SU-DHL-6 (cell line): ENCODE data around the gene CERS1.
A peak's percentile ranks its signal among the peaks of the same experiment; 100 is the strongest.

ENCODE experiments used
- H2AFZ ChIP-seq: fragments of 200-600 bp; sonication (generic); 2 replicates; pipeline ENCODE4 v1.6.1; 2014; ENCODE audit warnings: low read depth, mild to moderate bottlenecking, moderate library complexity, mixed read lengths, antibody characterized with exemption, low read length; ENCODE audit not compliant: severe bottlenecking
- H3F3A ChIP-seq: fragments of 200-600 bp; shearing (Covaris generic); 2 replicates; pipeline ENCODE4 v1.6.0; 2016; ENCODE audit warnings: antibody characterized with exemption, mild to moderate bottlenecking; ENCODE audit not compliant: insufficient read depth
- H3K27ac ChIP-seq: fragments of 200-600 bp; sonication (generic); 2 replicates; pipeline ENCODE4 v1.5.1; 2016; ENCODE audit warnings: low read depth, mild to moderate bottlenecking, low read length, moderate library complexity, mixed read lengths
- H3K27me3 ChIP-seq: fragments of 200-600 bp; sonication (generic), shearing (Covaris generic); 2 replicates; pipeline ENCODE4 v1.6.0; 2014; ENCODE audit warnings: mild to moderate bottlenecking, low read length
- H3K36me3 ChIP-seq: fragments of 200-600 bp; sonication (generic); 2 replicates; pipeline ENCODE4 v1.6.1; 2014; ENCODE audit warnings: mild to moderate bottlenecking, low read length, mixed read lengths
- H3K4me2 ChIP-seq: fragments of 300-600, 200-600 bp; shearing (Covaris generic), sonication (generic); 2 replicates; pipeline ENCODE4 v1.6.0; 2014; ENCODE audit warnings: low read length, low read depth, mild to moderate bottlenecking; ENCODE audit not compliant: poor library complexity, severe bottlenecking
- H3K4me3 ChIP-seq: fragments of 200-600 bp; sonication (generic); 2 replicates; pipeline ENCODE4 v1.5.1; 2014; ENCODE audit warnings: antibody characterized with exemption, low read length, mild to moderate bottlenecking, mixed read lengths; ENCODE audit not compliant: insufficient read depth, poor library complexity, severe bottlenecking
- H3K79me2 ChIP-seq: fragments of 200-600 bp; sonication (generic); 2 replicates; pipeline ENCODE4 v1.6.1; 2014; ENCODE audit warnings: mild to moderate bottlenecking, low read length, moderate library complexity; ENCODE audit not compliant: insufficient read depth
- H3K9ac ChIP-seq: fragments of 200-600 bp; sonication (generic); 2 replicates; pipeline ENCODE4 v1.7.0; 2014; ENCODE audit warnings: mild to moderate bottlenecking, low read length
- H3K9me2 ChIP-seq: fragments of 200-600 bp; sonication (generic); replicated peaks from 2 replicates; pipeline ENCODE4 v1.6.1; 2014; ENCODE audit warnings: low read length; ENCODE audit not compliant: insufficient read depth
- H3K9me3 ChIP-seq: fragments of 200-600 bp; sonication (generic); 2 replicates; pipeline ENCODE4 v1.6.1; 2014; ENCODE audit warnings: low read length, mixed read lengths; ENCODE audit not compliant: insufficient read depth
- H4K20me1 ChIP-seq: fragments of 200-600 bp; sonication (generic); 2 replicates; pipeline ENCODE4 v1.6.1; 2014; ENCODE audit warnings: low read depth, mild to moderate bottlenecking, antibody characterized with exemption, low read length, moderate library complexity, mixed read lengths
- EZH2phosphoT487 ChIP-seq: fragments of 200-600 bp; sonication (generic), shearing (Covaris generic); conservative IDR thresholded peaks from 2 replicates; pipeline ENCODE4 v1.6.1; 2018; ENCODE audit warnings: mild to moderate bottlenecking, antibody characterized with exemption, low read length, moderate library complexity, mixed read lengths
- TF ChIP-seq, protein P1 (sequence below): fragments of 200-600 bp; sonication (generic); IDR thresholded peaks from one replicate; pipeline ENCODE4 v1.5.1; 2017; ENCODE audit warnings: antibody characterized with exemption, mild to moderate bottlenecking, low read length, moderate library complexity; ENCODE audit not compliant: insufficient read depth, poor library complexity, severe bottlenecking

CERS1 gene

DNA sequence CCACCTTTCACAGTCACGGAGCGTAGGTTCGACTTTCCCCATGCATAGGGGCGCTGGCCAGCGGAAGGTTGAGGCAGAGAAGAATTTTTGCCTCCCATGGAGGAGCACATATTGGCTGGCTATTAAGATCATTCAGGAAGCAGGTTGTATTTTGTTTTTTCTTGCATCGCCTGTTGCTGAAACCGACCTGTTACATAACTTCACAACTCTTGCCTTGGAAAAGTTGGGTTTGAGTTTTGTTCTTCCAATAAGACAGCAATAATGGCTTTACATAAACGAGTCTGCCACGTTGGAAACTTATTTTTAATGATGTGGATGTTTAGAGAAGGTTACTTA, 62.8 kb downstream of the CERS1 start:
- Histone ChIP-seq H3K36me3 (peaks cover 17% of the 10 kb centered on the region), H3F3A (no peaks in the 10 kb centered on the region), H3K27ac (peak overlapping the region; percentile 84), H3K4me2 (peak overlapping the region; percentile 91), H3K4me3 (peak overlapping the region; percentile 83), H4K20me1 (peaks cover 41% of the 10 kb centered on the region), H3K27me3 (no peaks in the 10 kb centered on the region), H3K9ac (peak overlapping the region; percentile 87), H3K9me3 (no peaks in the 10 kb centered on the region), H2AFZ (no peak overlapping the region), H3K79me2 (peaks cover 58% of the 10 kb centered on the region), H3K9me2 (no peaks in the 10 kb centered on the region)
- TF ChIP-seq EZH2phosphoT487: no peak
- TF ChIP-seq, protein P1, sequence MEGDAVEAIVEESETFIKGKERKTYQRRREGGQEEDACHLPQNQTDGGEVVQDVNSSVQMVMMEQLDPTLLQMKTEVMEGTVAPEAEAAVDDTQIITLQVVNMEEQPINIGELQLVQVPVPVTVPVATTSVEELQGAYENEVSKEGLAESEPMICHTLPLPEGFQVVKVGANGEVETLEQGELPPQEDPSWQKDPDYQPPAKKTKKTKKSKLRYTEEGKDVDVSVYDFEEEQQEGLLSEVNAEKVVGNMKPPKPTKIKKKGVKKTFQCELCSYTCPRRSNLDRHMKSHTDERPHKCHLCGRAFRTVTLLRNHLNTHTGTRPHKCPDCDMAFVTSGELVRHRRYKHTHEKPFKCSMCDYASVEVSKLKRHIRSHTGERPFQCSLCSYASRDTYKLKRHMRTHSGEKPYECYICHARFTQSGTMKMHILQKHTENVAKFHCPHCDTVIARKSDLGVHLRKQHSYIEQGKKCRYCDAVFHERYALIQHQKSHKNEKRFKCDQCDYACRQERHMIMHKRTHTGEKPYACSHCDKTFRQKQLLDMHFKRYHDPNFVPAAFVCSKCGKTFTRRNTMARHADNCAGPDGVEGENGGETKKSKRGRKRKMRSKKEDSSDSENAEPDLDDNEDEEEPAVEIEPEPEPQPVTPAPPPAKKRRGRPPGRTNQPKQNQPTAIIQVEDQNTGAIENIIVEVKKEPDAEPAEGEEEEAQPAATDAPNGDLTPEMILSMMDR: no peak

DNA sequence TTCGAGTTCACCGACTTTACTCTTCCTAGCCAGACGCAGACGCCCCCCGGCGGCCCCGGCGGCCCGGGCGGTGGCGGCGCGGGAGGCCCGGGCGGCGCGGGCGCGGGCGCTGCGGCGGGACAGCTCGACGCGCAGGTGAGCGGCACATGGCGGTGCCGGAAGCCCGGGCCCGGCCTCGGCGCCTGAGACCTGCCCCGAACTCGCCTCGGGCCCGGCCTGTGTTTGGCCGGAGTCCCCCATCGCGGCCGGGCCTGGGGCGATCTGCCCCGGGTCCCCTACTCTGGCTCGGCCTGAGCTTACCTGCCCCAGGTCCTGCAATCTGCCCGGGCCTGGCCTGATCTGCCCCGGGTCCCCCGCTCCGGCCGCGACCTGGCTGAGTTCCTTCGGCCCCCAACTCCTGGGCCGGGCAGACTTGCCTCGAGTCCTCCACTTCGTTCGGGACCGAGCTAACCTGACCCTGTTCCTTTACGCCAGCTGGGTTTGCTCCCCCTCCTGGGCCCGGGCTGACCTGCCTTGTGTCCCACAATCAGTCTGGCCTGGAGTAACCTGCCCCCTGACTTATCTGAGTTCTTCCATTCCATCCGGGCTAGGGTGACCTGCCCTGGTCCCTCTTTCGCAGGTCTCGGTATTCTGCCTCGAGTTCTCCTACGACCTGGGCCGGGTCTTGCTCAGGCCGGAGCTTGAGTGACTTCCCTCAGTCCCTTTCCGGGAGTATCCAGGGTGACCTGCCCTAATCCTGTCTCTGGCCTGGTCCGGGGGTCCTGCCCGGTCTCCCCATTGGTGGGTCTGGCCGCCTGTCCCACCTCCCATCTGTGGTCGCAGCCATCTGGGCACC, 63.4 kb downstream of the CERS1 start:
- Histone ChIP-seq H3F3A (no peaks in the 10 kb centered on the region), H3K27ac (peak overlapping the region; percentile 84), H3K9me3 (no peaks in the 10 kb centered on the region), H3K36me3 (peaks cover 14% of the 10 kb centered on the region), H3K4me3 (peak overlapping the region; percentile 83), H3K9ac (peak overlapping the region; percentile 87), H2AFZ (no peak overlapping the region), H3K4me2 (peak overlapping the region; percentile 91), H3K27me3 (no peaks in the 10 kb centered on the region), H3K9me2 (no peaks in the 10 kb centered on the region), H3K79me2 (peaks cover 52% of the 10 kb centered on the region), H4K20me1 (peaks cover 38% of the 10 kb centered on the region)
- no peak for TF ChIP-seq EZH2phosphoT487
- TF ChIP-seq, protein P1: no peak

GRCh38 chr19:18831524-18832305, 64.2 kb downstream of the CERS1 start, which contains the start of gene UPF1:
TSS of gene UPF1 (plus strand) at chr19:18831959. CDS start at chr19:18832210, 251 bp downstream.
- peaks cover 44% of the 10 kb centered on the region for H3K79me2 ChIP-seq
- peak within 1 kb of the TSS; percentile 84 for H3K27ac ChIP-seq
- H3K9ac ChIP-seq: peak within 1 kb of the TSS; percentile 87
- H3K36me3 ChIP-seq: peaks cover 14% of the 10 kb centered on the region
- H3K9me3 ChIP-seq: peaks cover 4% of the 10 kb centered on the region; the same call in 1 of the 2 replicates
- peak within 1 kb of the TSS; percentile 91 for H2AFZ ChIP-seq
- peaks cover 33% of the 10 kb centered on the region for H4K20me1 ChIP-seq
- no peaks in the 10 kb centered on the region for H3K9me2 ChIP-seq
- TF ChIP-seq, protein P1: no peak
- no peak for TF ChIP-seq EZH2phosphoT487
- no peaks in the 10 kb centered on the region for H3F3A ChIP-seq
- no peaks in the 10 kb centered on the region for H3K27me3 ChIP-seq
- peak within 1 kb of the TSS; percentile 83 for H3K4me3 ChIP-seq
- H3K4me2 ChIP-seq: peak within 1 kb of the TSS; percentile 91
